IPS-15b (cell line): ENCODE results near the gene FBXL22.

Source experiments
- H3K27me3 ChIP-seq: one replicate; pipeline ENCODE4 v1.6.1; 2013; ENCODE audit warnings: low read length; ENCODE audit not compliant: control insufficient read depth, insufficient read depth
- H3K36me3 ChIP-seq: one replicate; pipeline ENCODE4 v1.6.1; 2013; ENCODE audit warnings: low read length; ENCODE audit not compliant: control insufficient read depth, insufficient read depth
- H3K4me1 ChIP-seq: one replicate; pipeline ENCODE4 v1.6.1; 2013; ENCODE audit warnings: mild to moderate bottlenecking, low read length; ENCODE audit not compliant: control insufficient read depth, insufficient read depth
- H3K4me3 ChIP-seq: one replicate; pipeline ENCODE4 v1.5.1; 2013; ENCODE audit warnings: low read depth, low read length
- H3K9ac ChIP-seq: one replicate; pipeline ENCODE4 v1.6.1; 2013; ENCODE audit warnings: low read depth, mild to moderate bottlenecking, low read length
- H3K9me3 ChIP-seq: one replicate; pipeline ENCODE4 v1.6.1; 2013; ENCODE audit warnings: mild to moderate bottlenecking, low read length; ENCODE audit not compliant: control insufficient read depth, insufficient read depth

The FBXL22 gene

DNA sequence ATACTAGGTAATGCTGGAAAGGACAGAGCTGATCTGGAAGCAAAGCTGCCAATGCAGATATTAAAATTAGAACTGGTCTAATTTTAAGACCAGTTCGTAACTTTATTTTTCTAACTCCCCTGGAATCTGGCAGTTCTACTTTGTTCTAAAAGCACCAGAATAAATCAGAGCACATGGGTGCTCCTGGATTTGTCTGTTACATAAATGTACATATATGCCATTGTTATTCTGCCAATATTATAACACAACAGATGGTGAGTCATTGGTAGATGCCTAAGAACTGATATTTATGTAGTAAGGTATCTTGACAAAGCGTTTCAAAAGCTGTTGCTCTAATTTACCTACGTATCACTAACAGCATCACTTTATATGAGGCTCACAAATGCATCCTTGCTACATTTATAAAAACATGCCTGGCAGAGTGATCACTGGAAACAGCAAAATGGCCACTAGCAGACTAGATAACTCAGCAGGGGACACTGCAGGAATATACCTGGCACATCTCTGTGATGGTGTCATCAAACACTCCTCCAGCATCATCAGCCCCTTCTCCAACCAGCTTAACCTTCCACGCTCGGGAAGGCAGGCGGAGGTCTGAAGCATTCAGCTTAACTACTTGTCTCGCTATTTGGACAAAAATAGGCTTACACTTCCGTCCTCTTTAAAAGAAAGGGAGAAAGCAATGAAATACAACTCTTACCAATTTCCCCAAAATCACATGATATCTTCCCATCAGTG is 26.2 kb downstream of the FBXL22 start:
- Histone ChIP-seq H3K9ac (no peak overlapping the region), H3K4me1 (no peaks in the 10 kb centered on the region), H3K9me3 (no peaks in the 10 kb centered on the region), H3K36me3 (peaks cover 9% of the 10 kb centered on the region), H3K4me3 (no peak overlapping the region), H3K27me3 (no peaks in the 10 kb centered on the region)

DNA sequence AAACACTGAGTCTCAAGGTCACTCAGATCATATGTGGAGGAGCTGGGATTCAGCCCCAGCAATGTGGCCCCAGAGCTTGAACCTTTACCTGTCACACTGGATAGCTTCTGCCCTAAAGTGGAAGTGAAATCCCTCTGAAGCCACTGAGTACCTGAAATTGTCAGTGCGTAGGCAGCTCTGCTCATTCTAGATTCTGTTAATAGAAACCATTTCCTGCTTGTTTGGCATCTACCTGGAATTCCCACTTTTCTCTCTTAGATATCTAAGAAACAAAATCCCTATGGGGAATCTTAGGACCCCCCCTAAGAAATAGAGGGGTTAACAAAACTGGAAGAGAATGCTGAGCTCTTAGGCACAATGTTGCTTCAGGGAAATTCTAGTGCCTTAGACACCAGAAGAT is 29.8 kb downstream of the FBXL22 start:
- Histone ChIP-seq H3K4me3 (no peak overlapping the region), H3K4me1 (no peaks in the 10 kb centered on the region), H3K27me3 (no peaks in the 10 kb centered on the region), H3K9ac (no peak overlapping the region), H3K9me3 (no peaks in the 10 kb centered on the region), H3K36me3 (peaks cover 20% of the 10 kb centered on the region)

DNA sequence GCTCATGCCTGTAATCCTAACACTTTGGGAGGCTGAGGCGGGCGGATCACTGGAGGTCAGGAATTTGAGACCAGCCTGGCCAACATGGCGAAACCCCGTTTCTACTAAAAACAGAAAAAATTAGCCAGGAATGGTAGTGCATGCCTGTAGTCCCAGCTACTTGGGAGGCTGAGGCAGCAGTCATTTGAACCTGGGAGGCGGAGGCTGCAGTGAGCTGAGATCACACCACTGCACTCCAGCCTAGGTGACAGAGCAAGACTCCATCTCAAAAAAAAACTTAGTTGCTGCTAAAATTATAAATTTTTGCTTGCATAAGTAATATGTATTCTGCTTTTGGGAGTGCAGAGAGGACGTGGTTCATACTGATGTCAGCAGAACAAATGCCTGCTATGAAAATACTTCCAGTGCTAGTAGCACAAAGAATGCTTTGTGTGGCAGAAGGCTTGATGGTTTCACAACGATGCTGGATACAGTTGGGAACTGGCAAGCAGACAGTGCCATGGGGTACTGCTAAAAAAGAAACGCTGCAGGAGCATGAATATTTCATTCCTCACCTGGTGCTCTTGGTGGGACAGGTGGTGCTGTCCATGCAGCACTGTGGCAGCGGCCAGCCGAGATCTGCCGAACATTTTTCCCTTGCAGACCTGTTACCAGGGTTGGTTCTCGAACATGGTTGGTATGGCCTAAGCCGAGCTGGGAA is 31.1 kb downstream of the FBXL22 start:
- no peak overlapping the region for H3K9ac ChIP-seq
- H3K36me3 ChIP-seq, result peaks cover 15% of the 10 kb centered on the region
- H3K4me1 ChIP-seq, result no peaks in the 10 kb centered on the region
- H3K4me3 ChIP-seq, result no peak overlapping the region
- H3K27me3 ChIP-seq, result no peaks in the 10 kb centered on the region
- H3K9me3 ChIP-seq, result no peaks in the 10 kb centered on the region

DNA sequence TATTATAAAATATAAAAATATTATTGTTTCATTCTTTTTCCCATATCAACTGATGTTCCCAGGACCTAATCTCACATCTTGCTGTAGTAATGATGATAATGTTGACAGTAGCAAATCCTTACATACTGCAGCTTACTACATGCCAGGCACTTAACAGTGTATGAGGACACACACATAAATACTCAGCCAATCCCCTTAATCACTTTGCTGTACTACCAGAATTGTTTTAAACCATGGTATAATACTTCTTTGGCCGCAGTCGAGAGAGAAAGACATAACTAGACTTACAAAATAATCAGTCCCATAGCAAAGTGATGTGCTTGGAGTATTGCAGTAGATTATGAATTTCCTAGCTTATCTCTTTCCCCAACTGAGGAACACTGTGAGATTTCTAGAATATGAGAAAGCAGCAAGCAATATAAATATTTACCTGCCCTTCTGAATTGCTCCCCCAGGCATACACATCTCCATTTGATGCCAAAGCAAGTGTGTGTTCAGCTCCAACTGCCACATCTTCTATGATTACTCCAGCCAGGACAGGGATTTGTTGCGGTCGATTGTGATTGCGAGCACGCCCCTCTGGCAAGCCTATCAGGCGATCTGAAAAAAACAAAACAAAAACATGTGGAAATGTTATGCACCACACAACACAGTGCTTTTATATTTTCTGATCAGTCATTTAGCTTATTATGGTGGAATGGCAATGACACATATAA is 33.0 kb downstream of the FBXL22 start:
- H3K4me1 ChIP-seq, result no peaks in the 10 kb centered on the region
- no peak overlapping the region for H3K4me3 ChIP-seq
- no peaks in the 10 kb centered on the region for H3K27me3 ChIP-seq
- peaks cover 15% of the 10 kb centered on the region for H3K36me3 ChIP-seq
- no peaks in the 10 kb centered on the region for H3K9me3 ChIP-seq
- no peak overlapping the region for H3K9ac ChIP-seq

DNA sequence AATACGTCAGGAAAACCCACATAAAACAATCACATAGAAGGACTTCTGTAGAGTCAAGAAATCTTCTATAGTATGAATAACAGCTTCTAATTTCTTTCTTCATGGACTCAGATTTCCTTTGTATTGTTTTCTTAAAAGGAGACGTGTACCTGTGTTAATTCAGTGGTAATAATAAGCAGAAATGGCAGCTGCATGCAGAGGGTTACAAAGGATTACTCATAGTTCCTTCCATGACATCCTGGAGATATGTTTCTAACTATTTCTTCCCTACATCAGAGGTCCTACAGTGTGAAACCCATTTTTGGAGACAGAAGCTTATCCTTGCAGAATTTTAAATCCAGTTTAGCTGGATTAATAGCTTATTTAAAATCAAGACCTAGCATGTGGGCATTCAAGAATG is 36.1 kb downstream of the FBXL22 start:
- H3K9ac ChIP-seq, result no peak overlapping the region
- no peak overlapping the region for H3K4me3 ChIP-seq
- H3K4me1 ChIP-seq, result no peaks in the 10 kb centered on the region
- peaks cover 12% of the 10 kb centered on the region for H3K36me3 ChIP-seq
- no peaks in the 10 kb centered on the region for H3K9me3 ChIP-seq
- no peaks in the 10 kb centered on the region for H3K27me3 ChIP-seq

DNA sequence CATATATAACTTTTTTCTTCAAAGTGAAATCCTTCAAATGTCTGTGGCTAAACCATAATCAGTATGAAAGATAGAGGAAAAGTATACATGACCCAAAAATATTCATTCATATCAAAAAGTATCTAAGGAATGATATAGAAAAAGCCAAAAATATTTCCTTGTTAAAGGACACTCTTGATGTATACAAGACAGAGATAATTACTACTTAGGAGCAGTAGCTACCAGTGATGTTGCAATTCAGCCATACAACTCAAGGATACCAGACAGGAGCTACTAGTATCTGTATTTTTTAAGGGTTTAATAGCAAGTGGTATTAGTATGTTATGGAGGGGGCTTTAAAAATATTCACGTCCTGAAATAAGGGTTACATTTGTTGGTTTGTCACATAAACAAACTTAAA is 37.0 kb downstream of the FBXL22 start:
- Histone ChIP-seq H3K27me3 (no peaks in the 10 kb centered on the region), H3K9ac (no peak overlapping the region), H3K36me3 (peaks cover 10% of the 10 kb centered on the region), H3K4me3 (no peak overlapping the region), H3K9me3 (no peaks in the 10 kb centered on the region), H3K4me1 (no peaks in the 10 kb centered on the region)

DNA sequence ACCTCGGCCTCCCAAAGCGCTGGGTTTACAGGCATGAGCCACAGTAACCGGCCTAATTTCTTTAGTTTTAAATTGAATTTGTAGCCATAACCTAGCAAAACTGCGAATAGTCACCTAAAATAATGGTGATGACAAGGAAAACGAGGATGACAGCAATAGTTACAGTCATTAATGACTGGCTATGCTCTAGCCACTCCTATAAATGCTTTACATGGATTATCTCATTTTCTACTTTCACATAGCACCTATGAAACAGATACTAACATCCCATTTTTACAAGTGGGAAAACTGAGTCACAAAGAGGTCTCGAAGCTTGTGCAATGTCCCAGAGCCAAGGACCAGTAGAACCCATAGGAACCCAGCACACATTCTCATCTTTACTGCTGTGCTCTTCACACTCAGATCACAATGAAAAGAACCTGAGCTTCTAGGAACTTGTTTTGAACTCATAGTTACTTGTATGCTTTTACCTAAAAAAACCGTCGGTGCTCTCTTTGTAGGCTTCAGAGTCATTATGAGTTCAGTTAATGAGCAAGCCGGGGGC is 39.4 kb downstream of the FBXL22 start:
- no peaks in the 10 kb centered on the region for H3K9me3 ChIP-seq
- H3K27me3 ChIP-seq, result no peaks in the 10 kb centered on the region
- no peaks in the 10 kb centered on the region for H3K4me1 ChIP-seq
- no peak overlapping the region for H3K4me3 ChIP-seq
- no peak overlapping the region for H3K9ac ChIP-seq
- peaks cover 2% of the 10 kb centered on the region for H3K36me3 ChIP-seq

DNA sequence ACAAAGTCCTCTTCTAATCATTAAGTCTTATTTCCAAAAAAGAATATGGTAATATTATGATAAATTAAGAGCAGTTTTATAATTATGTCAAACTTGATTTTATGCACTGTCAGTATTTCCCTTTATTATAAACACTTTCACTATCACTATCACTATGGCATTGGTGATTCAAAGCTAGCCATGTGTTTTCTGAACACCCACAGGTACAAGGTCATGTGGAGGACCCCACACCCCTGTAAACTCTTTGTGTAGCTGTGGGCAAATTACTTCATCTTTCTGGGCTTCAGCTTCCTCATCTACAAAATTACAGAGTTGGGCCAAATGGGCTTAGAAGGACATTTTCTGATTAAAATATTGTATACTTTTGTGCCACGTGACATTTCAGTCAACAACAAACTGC is 41.7 kb downstream of the FBXL22 start:
- peaks cover 2% of the 10 kb centered on the region for H3K36me3 ChIP-seq
- H3K4me3 ChIP-seq, result no peak overlapping the region
- H3K27me3 ChIP-seq, result no peaks in the 10 kb centered on the region
- no peaks in the 10 kb centered on the region for H3K4me1 ChIP-seq
- no peak overlapping the region for H3K9ac ChIP-seq
- H3K9me3 ChIP-seq, result no peaks in the 10 kb centered on the region

DNA sequence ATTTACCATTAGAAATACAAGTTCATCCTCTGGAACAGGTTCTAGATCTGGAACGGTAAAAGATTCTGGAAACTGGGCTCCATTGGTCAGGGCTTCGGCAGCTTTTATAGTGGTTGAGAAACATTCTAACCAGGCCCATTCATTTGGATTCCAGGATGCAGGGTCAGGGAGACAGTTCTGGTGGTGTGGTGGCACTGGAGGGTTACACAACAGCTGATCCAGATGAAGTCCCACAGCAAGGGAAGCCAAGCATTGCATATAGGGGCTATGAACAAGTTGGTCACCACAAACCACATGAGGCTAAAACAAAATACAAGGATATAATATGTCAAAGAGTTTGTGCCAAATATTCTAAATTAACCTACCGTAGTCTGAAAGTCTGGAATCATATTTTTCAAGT is 43.0 kb downstream of the FBXL22 start:
- Histone ChIP-seq H3K4me1 (no peaks in the 10 kb centered on the region), H3K4me3 (no peak overlapping the region), H3K9ac (no peak overlapping the region), H3K9me3 (no peaks in the 10 kb centered on the region), H3K36me3 (peaks cover 2% of the 10 kb centered on the region), H3K27me3 (no peaks in the 10 kb centered on the region)
